ENCODE measurements around the gene SMURF1.

Gene SMURF1

GRCh38 chr7:98982686-98983085 is 161.2 kb downstream of the SMURF1 start:
- DNase-seq (ENCODE audit: low read depth): no peak
- no peak for TF ChIP-seq CTCF (IDR thresholded peaks at IDR 0.05; ENCODE audit: insufficient read depth, low read depth, low read length, missing control alignments)
- H3K4me3 ChIP-seq (ENCODE audit: low read depth, low read length): no peak overlapping the region

- no peak overlapping the region for H3K4me3 ChIP-seq (ENCODE audit: low read depth, low read length)
- no peak for TF ChIP-seq CTCF (IDR thresholded peaks at IDR 0.05; ENCODE audit: insufficient read depth, low read depth, low read length, missing control alignments)
- DNase-seq (ENCODE audit: low read depth): no peak
Measured at GRCh38 chr7:98981701-98982100, 162.2 kb downstream of the SMURF1 start.

- no peak for TF ChIP-seq CTCF (IDR thresholded peaks at IDR 0.05; ENCODE audit: insufficient read depth, low read depth, low read length, missing control alignments)
- no peak for DNase-seq (ENCODE audit: low read depth)
Measured at GRCh38 chr7:98978672-98979071, 165.2 kb downstream of the SMURF1 start.

More at GRCh38 chr7:98978672-98979071, 165.2 kb downstream of the SMURF1 start:
- H3K4me3 ChIP-seq (ENCODE audit: low read depth, low read length): no peak overlapping the region

Measured in GM12865 (cell line).